ENCODE data around the gene GPR153.
A peak's percentile ranks its signal among the peaks of the same experiment; 100 is the strongest.

GPR153 gene

GRCh38 chr1:6260433-6260934 is 414 bp downstream of the GPR153 start:
- H3K4me2 ChIP-seq (ENCODE audit: low read length), result peak overlapping the region; percentile 68
- H3K4me3 ChIP-seq (ENCODE audit: low read depth, low read length), result peak overlapping the region; percentile 59
- no peaks in the 10 kb centered on the region for H3K36me3 ChIP-seq (ENCODE audit: control insufficient read depth in 1 of 2, insufficient read depth in 2 of 2, low read length in 2 of 2)
- H3K79me2 ChIP-seq (ENCODE audit: control insufficient read depth, insufficient read depth, low read length, poor library complexity), result no peaks in the 10 kb centered on the region
- no peak overlapping the region for H3K23ac ChIP-seq (ENCODE audit: low read length)
- H3K14ac ChIP-seq (ENCODE audit: low read length), result no peak overlapping the region
- H2BK12ac ChIP-seq (ENCODE audit: low read length), result no peak overlapping the region
- H2BK5ac ChIP-seq (ENCODE audit: low read depth, low read length, poor library complexity), result no peak overlapping the region
- H2AK5ac ChIP-seq (ENCODE audit: low read length), result no peak overlapping the region
- H3K9me3 ChIP-seq (ENCODE audit: insufficient read depth, low read depth, low read length), result no peaks in the 10 kb centered on the region
- H3K18ac ChIP-seq (ENCODE audit: low read length), result no peak overlapping the region
- no peak overlapping the region for H4K8ac ChIP-seq (ENCODE audit: low read depth, low read length)
- no peak overlapping the region for H4K12ac ChIP-seq (ENCODE audit: low read depth, low read length)
- H3K4ac ChIP-seq (ENCODE audit: low read depth, low read length), result no peak overlapping the region
- H3K79me1 ChIP-seq (ENCODE audit: low read length), result no peaks in the 10 kb centered on the region
- H3K27me3 ChIP-seq (ENCODE audit: insufficient read depth, low read length), result peaks cover 4% of the 10 kb centered on the region
- no peak overlapping the region for H4K91ac ChIP-seq (ENCODE audit: low read depth, low read length)
- H3K27ac ChIP-seq (ENCODE audit: low read depth, low read length), result no peak overlapping the region
- peaks cover 2 to 9% of the 10 kb centered on the region in 2 experiments for H3K4me1 ChIP-seq (ENCODE audit: control insufficient read depth in 1 of 2, insufficient read depth in 2 of 2, low read length in 2 of 2)
- no CpG with 5 or more reads among the region's 61 CpGs for WGBS (ENCODE audit: extremely low coverage, insufficient coverage, insufficient read length)
- no peak overlapping the region for H2AFZ ChIP-seq (ENCODE audit: insufficient read depth, low read length, poor library complexity)
- H3K9ac ChIP-seq (ENCODE audit: low read length), result no peak overlapping the region
- DNase-seq, result no peak
- H2BK120ac ChIP-seq (ENCODE audit: insufficient read depth, low read length, poor library complexity), result no peak overlapping the region

GRCh38 chr1:6259491-6260362 is 1.2 kb downstream of the GPR153 start:
- Histone ChIP-seq H3K14ac (ENCODE audit: low read length) (no peak overlapping the region), H4K91ac (ENCODE audit: low read depth, low read length) (no peak overlapping the region), H4K8ac (ENCODE audit: low read depth, low read length) (no peak overlapping the region), H3K27me3 (ENCODE audit: insufficient read depth, low read length) (peaks cover 4% of the 10 kb centered on the region), H2AK5ac (ENCODE audit: low read length) (no peak overlapping the region), H3K9ac (ENCODE audit: low read length) (no peak overlapping the region), H3K27ac (ENCODE audit: low read depth, low read length) (no peak overlapping the region), H3K4me1 (ENCODE audit: control insufficient read depth in 1 of 2, insufficient read depth in 2 of 2, low read length in 2 of 2) (peaks cover 2 to 9% of the 10 kb centered on the region in 2 experiments), H3K4me3 (ENCODE audit: low read depth, low read length) (peak overlapping the region; percentile 42), H3K36me3 (ENCODE audit: control insufficient read depth in 1 of 2, insufficient read depth in 2 of 2, low read length in 2 of 2) (no peaks in the 10 kb centered on the region), H3K23ac (ENCODE audit: low read length) (no peak overlapping the region), H3K79me2 (ENCODE audit: control insufficient read depth, insufficient read depth, low read length, poor library complexity) (no peaks in the 10 kb centered on the region), H2BK12ac (ENCODE audit: low read length) (no peak overlapping the region), H3K18ac (ENCODE audit: low read length) (no peak overlapping the region), H2AFZ (ENCODE audit: insufficient read depth, low read length, poor library complexity) (no peak overlapping the region), H3K4me2 (ENCODE audit: low read length) (peak overlapping the region; percentile 59), H2BK120ac (ENCODE audit: insufficient read depth, low read length, poor library complexity) (no peak overlapping the region), H3K79me1 (ENCODE audit: low read length) (no peaks in the 10 kb centered on the region), H4K12ac (ENCODE audit: low read depth, low read length) (no peak overlapping the region), H3K9me3 (ENCODE audit: insufficient read depth, low read depth, low read length) (no peaks in the 10 kb centered on the region), H2BK5ac (ENCODE audit: low read depth, low read length, poor library complexity) (no peak overlapping the region), H3K4ac (ENCODE audit: low read depth, low read length) (no peak overlapping the region)
- no CpG with 5 or more reads among the region's 46 CpGs for WGBS (ENCODE audit: extremely low coverage, insufficient coverage, insufficient read length)
- DNase-seq, result peak; percentile 74 to 82

- Histone ChIP-seq H2BK120ac (ENCODE audit: insufficient read depth, low read length, poor library complexity) (no peak overlapping the region), H2AK5ac (ENCODE audit: low read length) (no peak overlapping the region), H3K36me3 (ENCODE audit: control insufficient read depth in 1 of 2, insufficient read depth in 2 of 2, low read length in 2 of 2) (no peaks in the 10 kb centered on the region), H3K4me2 (ENCODE audit: low read length) (no peak overlapping the region), H3K14ac (ENCODE audit: low read length) (no peak overlapping the region), H2BK5ac (ENCODE audit: low read depth, low read length, poor library complexity) (no peak overlapping the region), H2AFZ (ENCODE audit: insufficient read depth, low read length, poor library complexity) (no peak overlapping the region), H4K91ac (ENCODE audit: low read depth, low read length) (no peak overlapping the region), H3K23ac (ENCODE audit: low read length) (no peak overlapping the region), H3K4me1 (ENCODE audit: control insufficient read depth in 1 of 2, insufficient read depth in 2 of 2, low read length in 2 of 2) (peaks cover 2 to 9% of the 10 kb centered on the region in 2 experiments), H3K79me1 (ENCODE audit: low read length) (no peaks in the 10 kb centered on the region), H3K27me3 (ENCODE audit: insufficient read depth, low read length) (peaks cover 4% of the 10 kb centered on the region), H3K18ac (ENCODE audit: low read length) (no peak overlapping the region), H2BK12ac (ENCODE audit: low read length) (no peak overlapping the region), H4K8ac (ENCODE audit: low read depth, low read length) (no peak overlapping the region), H3K4me3 (ENCODE audit: low read depth, low read length) (no peak overlapping the region), H4K12ac (ENCODE audit: low read depth, low read length) (no peak overlapping the region), H3K27ac (ENCODE audit: low read depth, low read length) (no peak overlapping the region), H3K9ac (ENCODE audit: low read length) (no peak overlapping the region), H3K9me3 (ENCODE audit: insufficient read depth, low read depth, low read length) (peaks cover 2% of the 10 kb centered on the region), H3K79me2 (ENCODE audit: control insufficient read depth, insufficient read depth, low read length, poor library complexity) (no peaks in the 10 kb centered on the region), H3K4ac (ENCODE audit: low read depth, low read length) (no peak overlapping the region)
- peak; percentile 20 to 29 for DNase-seq
- no CpG with 5 or more reads among the region's 10 CpGs for WGBS (ENCODE audit: extremely low coverage, insufficient coverage, insufficient read length)
These were observed 2.2 kb downstream of the GPR153 start for GRCh38 chr1:6258675-6259074.

GRCh38 chr1:6257541-6258069 is 3.3 kb downstream of the GPR153 start:
- Histone ChIP-seq H3K27me3 (ENCODE audit: insufficient read depth, low read length) (peaks cover 4% of the 10 kb centered on the region), H2BK12ac (ENCODE audit: low read length) (no peak overlapping the region), H3K23ac (ENCODE audit: low read length) (no peak overlapping the region), H3K4me2 (ENCODE audit: low read length) (no peak overlapping the region), H3K4ac (ENCODE audit: low read depth, low read length) (no peak overlapping the region), H3K27ac (ENCODE audit: low read depth, low read length) (no peak overlapping the region), H2AK5ac (ENCODE audit: low read length) (no peak overlapping the region), H4K91ac (ENCODE audit: low read depth, low read length) (no peak overlapping the region), H2AFZ (ENCODE audit: insufficient read depth, low read length, poor library complexity) (no peak overlapping the region), H2BK120ac (ENCODE audit: insufficient read depth, low read length, poor library complexity) (no peak overlapping the region), H4K12ac (ENCODE audit: low read depth, low read length) (no peak overlapping the region), H3K14ac (ENCODE audit: low read length) (no peak overlapping the region), H4K8ac (ENCODE audit: low read depth, low read length) (no peak overlapping the region), H3K79me2 (ENCODE audit: control insufficient read depth, insufficient read depth, low read length, poor library complexity) (no peaks in the 10 kb centered on the region), H3K9ac (ENCODE audit: low read length) (no peak overlapping the region), H3K9me3 (ENCODE audit: insufficient read depth, low read depth, low read length) (peaks cover 3% of the 10 kb centered on the region), H2BK5ac (ENCODE audit: low read depth, low read length, poor library complexity) (no peak overlapping the region), H3K79me1 (ENCODE audit: low read length) (no peaks in the 10 kb centered on the region), H3K4me3 (ENCODE audit: low read depth, low read length) (no peak overlapping the region), H3K4me1 (ENCODE audit: control insufficient read depth in 1 of 2, insufficient read depth in 2 of 2, low read length in 2 of 2) (peaks cover 2 to 9% of the 10 kb centered on the region in 2 experiments), H3K36me3 (ENCODE audit: control insufficient read depth in 1 of 2, insufficient read depth in 2 of 2, low read length in 2 of 2) (no peaks in the 10 kb centered on the region), H3K18ac (ENCODE audit: low read length) (no peak overlapping the region)
- DNase-seq, result no peak
- WGBS (ENCODE audit: extremely low coverage, insufficient coverage, insufficient read length), result no CpG with 5 or more reads among the region's 8 CpGs
